GM12892 (cell line): ENCODE measurements around the gene TRPM2.

Source experiments
- POLR2A ChIP-seq: IDR thresholded peaks from 2 replicates; pipeline ENCODE4 v1.6.1; 2011; ENCODE audit warnings: low read depth, low read length, control low read depth
- POLR2AphosphoS5 ChIP-seq: IDR thresholded peaks from 2 replicates; pipeline ENCODE4 v1.6.1; 2011; ENCODE audit warnings: low read depth, low read length, control low read depth

- TF ChIP-seq POLR2A = no peak
- TF ChIP-seq POLR2AphosphoS5 = no peak
Measured at GRCh38 chr21:44437371-44437695, 83.9 kb downstream of the TRPM2 start.
